ENCODE data around the gene CPEB4.

CPEB4 gene

GRCh38 chr5:173859408-173860159, 28.6 kb upstream of the CPEB4 start:
- DNase-seq = no peak

- DNase-seq = no peak
Observed at GRCh38 chr5:173862047-173862477, 26.1 kb upstream of the CPEB4 start.

- no peak for DNase-seq
Observed at GRCh38 chr5:173863359-173863758, 24.8 kb upstream of the CPEB4 start.

- no peak for DNase-seq
Observed at GRCh38 chr5:173864126-173865050, 23.8 kb upstream of the CPEB4 start.

- DNase-seq = peak in 1 of 2 donors; percentile 29
Observed at GRCh38 chr5:173866243-173866857, 21.8 kb upstream of the CPEB4 start.

- no peak for DNase-seq
Observed at GRCh38 chr5:173866858-173867679, 21.1 kb upstream of the CPEB4 start.

GRCh38 chr5:173868096-173868880, 19.9 kb upstream of the CPEB4 start:
- DNase-seq = no peak

- DNase-seq = no peak
Observed at GRCh38 chr5:173869316-173869715, 18.8 kb upstream of the CPEB4 start.

- DNase-seq = no peak
Observed at GRCh38 chr5:173872957-173873305, 15.2 kb upstream of the CPEB4 start.

- DNase-seq = no peak
Observed at GRCh38 chr5:173873306-173873922, 14.7 kb upstream of the CPEB4 start.

- no peak for DNase-seq
Observed at GRCh38 chr5:173875189-173875588, 13.0 kb upstream of the CPEB4 start.

GRCh38 chr5:173878224-173878967, 9.8 kb upstream of the CPEB4 start:
- DNase-seq = no peak

GRCh38 chr5:173880306-173880985, 7.7 kb upstream of the CPEB4 start:
- DNase-seq = no peak

- DNase-seq = no peak
Observed at GRCh38 chr5:173881811-173882575, 6.2 kb upstream of the CPEB4 start.

GRCh38 chr5:173882632-173883031, 5.5 kb upstream of the CPEB4 start:
- DNase-seq = no peak

- no peak for DNase-seq
Observed at GRCh38 chr5:173883347-173883924, 4.7 kb upstream of the CPEB4 start.

- DNase-seq = peak; percentile 67 to 85
Observed at GRCh38 chr5:173884402-173885053, 3.6 kb upstream of the CPEB4 start.

GRCh38 chr5:173885054-173885443, 3.1 kb upstream of the CPEB4 start:
- no peak for DNase-seq

Data from CD4-positive, alpha-beta T cell treated with Interferon alpha-2 for 1 hour (primary cell).